NCI-H2107 treated with DMSO at 0.1 percent for 48 hours (cell line): ENCODE results near the gene B4GAT1.
"Not testable (repeated sequence)": the region's sequence is repeated elsewhere in the genome, so short reads cannot be mapped to it uniquely, and the experiment has no call there.

Experiments
- DNase-seq: peaks from one replicate; lab custom pipeline; 2025; ENCODE audit not compliant: unreplicated experiment; lab: John Stamatoyannopoulos, UW

The B4GAT1 gene

GRCh38 chr11:66326261-66327111 is 20.9 kb downstream of the B4GAT1 start:
- no peak for DNase-seq

GRCh38 chr11:66325263-66325671 is 22.2 kb downstream of the B4GAT1 start:
- DNase-seq, result no peak

- no peak for DNase-seq
These were observed 22.8 kb downstream of the B4GAT1 start for GRCh38 chr11:66324664-66325063.

GRCh38 chr11:66323684-66324083 is 23.7 kb downstream of the B4GAT1 start:
- DNase-seq, result no peak

DNA sequence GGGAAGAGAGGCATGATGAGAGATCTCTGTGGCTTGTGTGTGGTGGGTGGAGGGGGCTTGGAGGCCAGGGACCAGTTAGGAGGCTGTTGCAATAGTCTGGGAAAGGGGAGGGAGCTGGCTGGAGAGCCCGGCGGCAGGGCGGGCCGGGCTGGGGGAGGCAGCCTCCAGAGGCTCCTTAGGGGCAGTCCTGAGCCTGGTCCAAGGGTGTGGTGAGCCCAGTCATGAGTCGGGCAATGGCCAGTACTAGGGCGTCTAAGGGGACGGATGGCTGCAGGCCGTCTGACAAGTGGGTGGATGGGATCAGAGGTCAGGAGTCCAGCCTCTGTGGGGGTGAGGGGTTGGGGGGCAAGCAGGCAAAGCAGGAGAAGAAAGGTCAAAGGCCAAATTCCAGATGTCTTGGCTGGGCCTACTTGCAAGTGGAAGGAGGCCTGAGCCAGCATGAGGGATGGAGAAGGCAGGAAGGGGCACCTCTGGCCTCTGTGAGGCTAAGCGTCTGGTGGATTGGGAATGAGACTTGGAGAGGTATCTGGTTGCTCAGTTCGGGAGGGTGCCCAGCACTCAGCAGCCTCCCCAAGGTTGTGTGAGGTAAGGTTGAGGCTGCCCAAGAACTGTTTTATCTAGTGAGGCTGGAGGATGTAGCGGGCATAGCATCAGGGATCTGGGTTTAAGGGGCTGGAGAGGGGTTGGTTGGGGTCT is 24.5 kb downstream of the B4GAT1 start:
- DNase-seq, result no peak

GRCh38 chr11:66321606-66322005 is 25.8 kb downstream of the B4GAT1 start:
- no peak for DNase-seq

DNA sequence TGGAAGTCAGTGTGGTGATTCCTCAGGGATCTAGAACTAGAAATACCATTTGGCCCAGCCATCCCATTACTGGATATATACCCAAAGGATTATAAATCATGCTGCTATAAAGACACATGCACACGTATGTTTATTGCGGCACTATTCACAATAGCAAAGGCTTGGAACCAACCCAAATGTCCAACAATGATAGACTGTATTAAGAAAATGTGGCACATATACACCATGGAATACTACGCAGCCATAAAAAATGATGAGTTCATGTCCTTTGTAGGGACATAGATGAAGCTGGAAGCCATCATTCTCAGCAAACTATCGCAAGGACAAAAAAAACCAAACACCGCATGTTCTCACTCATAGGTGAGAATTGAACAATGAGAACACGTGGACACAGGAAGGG is 26.7 kb downstream of the B4GAT1 start:
- not testable (repeated sequence) for DNase-seq

DNA sequence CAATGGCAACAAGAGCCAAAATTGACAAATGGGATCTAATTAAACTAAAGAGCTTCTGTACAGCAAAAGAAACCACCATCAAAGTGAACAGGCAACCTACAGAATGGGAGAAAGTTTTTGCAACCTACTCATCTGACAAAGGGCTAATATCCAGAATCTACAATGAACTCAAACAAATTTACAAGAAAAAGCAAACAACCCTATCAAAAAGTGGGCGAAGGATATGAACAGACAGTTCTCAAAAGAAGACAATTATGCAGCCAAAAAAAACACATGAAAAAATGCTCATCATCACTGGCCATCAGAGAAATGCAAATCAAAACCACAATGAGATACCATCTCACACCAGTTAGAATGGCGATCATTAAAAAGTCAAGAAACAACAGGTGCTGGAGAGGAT is 27.1 kb downstream of the B4GAT1 start:
- not testable (repeated sequence) for DNase-seq

- no peak for DNase-seq
These were observed 28.8 kb downstream of the B4GAT1 start for GRCh38 chr11:66318600-66318970.

DNA sequence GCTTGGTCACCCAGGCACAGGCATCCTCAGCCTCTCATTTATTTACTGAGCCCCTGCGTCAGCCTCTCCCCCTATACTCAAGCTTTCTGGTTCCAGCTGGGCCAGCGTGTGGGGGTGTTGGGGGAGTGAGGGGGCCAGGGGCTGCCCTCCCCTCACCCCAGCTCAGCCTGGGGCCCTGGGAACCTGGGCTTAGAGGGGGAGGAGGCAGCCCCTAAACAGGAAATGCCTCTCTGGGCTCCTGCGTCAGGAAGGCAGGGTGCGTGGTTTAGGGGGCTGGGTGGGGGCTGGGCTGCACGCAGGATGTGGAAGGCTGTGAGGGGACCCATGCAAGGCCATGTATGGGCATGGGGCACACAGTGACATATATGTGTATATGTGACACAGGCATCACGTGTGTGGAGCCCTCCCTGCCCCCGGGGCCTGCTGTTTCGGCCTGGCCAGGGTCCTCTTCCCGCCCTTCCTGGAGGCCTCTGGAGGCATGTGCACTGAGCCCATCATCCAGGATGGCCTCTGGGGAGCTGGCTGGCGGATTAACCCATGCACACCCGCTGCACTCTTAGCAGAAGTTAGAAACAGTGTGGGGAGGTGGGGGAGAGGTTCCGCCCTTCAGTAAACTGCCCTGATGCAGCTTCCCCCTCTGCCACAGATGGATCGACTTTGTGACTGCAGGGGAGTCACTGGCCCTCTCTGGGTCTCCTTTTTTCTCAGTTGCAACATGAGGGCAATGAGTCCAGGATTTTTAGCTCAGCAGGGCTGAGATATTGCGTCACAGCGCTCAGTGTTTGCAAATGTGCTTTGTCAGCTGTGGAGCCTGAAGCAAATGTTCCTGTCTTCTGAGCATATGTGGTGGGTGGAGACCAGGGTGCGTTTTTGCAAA is 29.5 kb downstream of the B4GAT1 start:
- DNase-seq, result no peak

GRCh38 chr11:66317322-66317722 is 30.1 kb downstream of the B4GAT1 start:
- no peak for DNase-seq

DNA sequence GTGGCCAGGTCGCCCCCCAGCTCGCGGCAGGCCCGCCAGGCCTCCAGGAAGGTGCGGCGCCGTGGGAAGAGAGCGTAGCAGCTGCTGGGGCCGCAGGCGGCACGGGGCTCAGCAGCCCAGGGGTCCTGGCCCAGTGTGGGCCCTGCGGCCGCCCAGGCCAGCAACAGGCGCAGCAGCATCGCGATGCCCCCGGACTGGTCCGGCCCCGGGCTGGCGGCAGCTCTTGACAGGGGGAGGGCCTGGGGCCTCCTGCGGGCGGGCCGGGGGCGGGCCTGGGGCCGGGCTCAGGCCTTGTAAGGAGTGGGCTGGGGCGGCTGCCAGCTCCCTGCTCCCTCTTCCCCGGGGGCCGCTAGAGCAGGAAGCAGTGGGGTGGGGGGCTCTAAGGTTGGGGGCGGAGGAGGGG is 30.6 kb downstream of the B4GAT1 start, which contains the start of gene CD248:
Gene CD248 (minus strand): TSS at position 196 of the 403 bp plus-strand sequence. CDS start 17 bp downstream, at position 179.
- DNase-seq, result no peak

DNA sequence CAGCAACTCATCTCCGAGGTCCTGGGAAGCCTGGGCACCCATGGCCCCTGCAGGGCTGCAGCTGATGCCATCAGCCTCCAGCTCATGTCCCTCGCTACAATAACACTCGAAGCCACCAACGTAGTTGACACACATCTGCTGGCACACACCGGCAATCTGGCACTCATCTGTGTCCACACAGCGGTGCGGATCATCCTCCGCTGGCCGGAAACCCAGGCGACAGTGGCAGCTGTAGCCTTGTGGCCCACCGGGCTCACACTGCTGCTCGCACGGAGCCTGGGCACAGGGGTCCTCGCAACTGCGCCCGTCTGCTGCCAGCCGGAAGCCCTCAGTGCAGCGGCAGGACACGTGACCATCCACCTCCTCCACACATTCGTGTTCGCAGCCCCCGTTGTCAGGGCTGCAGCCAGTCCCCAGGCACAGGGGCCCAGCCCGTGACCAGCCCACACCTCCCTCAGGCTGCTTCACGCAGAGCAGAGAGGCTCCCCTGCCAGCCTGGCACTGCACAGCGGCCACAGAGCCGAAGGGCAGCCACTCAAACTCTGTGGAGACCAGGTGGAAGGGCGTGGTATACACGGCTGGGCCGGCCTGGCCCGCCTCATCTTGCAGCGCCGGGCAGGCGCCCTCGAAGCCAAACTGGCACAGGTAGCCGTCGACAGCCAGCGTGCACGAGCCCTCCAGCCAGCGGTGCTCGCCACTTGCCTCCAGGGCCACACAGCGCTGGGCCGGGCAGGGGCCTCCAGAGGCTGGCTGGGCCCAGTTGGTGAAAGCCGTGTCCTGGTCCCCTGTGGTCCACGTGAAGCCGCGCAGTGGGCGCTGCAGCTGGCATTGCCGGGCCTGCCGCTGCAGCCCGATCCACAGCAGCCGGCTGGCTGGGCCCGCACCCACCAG is 31.3 kb downstream of the B4GAT1 start:
- no peak for DNase-seq

GRCh38 chr11:66315498-66315885 is 31.9 kb downstream of the B4GAT1 start:
- no peak for DNase-seq

DNA sequence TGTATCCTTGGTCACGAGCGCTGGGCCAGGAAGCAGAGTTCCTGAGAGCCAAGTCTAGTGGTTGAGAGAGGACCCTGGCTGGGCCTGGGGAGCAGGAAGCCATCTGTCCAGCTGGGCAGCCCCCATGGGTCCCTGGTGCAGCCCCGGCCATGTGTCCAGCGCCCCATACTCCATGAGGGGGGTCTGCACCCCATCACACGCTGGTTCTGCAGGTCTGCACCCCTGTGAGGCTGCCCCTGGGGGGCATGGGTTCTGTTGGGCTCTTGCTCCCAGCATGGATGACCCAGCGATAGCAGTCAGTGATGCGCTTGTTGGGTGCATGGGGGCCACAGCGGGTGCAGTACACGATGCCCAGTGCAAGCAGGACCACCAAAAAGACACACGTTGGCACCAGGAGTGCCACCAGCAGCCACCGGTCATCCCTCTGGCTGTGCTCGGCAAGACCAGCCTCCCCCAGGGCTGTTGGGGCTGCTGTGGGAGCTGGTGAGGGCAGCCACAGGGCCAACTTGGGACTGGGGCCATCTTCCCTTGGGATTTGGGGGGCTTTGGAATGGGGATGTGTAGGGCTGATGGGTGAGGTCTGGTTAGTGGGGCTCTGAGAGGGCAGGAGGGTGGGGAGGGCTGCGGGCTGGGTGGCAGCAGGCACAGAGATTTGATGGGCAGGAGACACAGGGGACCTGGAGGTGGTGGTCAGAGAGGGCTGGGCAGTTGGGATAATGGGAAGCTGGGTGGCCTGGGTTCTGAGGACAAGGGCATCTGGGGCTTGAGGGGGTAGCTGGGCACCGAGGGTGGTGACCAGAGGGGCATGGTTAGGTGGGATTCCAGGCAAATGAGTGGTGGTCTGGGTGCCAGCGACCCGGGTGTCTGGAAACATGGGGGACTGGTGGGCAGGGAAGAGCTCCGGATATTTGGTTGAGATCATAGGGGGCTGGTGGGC is 32.6 kb downstream of the B4GAT1 start:
- DNase-seq, result no peak

DNA sequence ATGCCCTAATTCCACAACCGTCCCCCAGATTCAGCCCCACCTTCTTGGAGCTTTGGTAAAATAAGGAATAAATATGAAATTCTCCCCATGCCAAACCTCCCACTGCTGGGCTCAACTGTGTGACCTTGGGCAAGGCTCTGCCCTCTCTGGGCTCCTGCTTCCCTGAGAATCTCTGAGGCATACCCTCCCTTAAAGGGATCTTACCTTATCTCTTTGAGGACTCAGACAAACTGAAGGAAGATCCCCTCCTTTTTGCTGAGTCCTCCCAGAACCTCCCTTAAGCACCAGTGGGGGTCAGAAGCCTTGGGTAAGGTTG is 33.3 kb downstream of the B4GAT1 start:
- no peak for DNase-seq

- no peak for DNase-seq
These were observed 33.9 kb downstream of the B4GAT1 start for GRCh38 chr11:66313321-66314185.

DNA sequence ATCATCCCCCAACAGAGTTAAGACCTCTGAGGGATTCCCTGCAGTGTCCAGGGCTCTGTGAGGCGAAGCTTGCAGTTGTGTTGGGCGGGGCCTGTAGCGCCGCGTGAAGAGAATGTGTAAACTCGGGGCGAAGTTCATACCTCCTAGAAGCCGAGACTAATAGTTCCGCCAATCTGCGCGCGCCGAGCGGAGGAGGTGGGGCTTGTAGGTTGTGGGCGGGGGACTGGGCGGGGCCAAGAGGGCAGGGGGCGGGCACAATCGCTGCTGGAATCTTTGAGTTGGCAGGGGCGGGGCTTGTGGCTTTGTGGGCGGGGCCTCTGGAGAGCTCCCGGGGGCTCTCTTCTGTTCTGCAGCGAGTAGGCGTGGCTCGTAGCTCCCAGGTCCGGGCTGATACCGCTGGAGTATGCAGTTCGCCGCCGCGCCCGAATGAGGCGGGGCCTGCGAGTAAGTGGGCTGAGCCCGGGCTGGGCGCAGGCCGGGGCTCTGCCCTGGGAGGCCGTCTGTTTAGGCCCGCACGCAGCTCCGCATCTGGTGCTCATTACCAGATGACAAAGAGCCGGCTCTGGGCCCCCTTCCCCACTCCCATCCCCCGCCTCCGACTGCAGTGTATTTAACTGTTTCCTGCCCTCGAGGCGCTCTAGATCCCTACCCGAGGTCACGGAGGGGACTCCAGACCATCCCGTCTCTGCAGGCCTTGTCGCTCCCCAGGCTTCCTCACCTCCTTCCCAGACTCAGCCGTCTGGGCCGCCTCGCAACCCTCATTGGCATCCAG is 34.7 kb downstream of the B4GAT1 start:
- DNase-seq, result peak; percentile 83
